ENCODE measurements around the gene HS6ST2. TPM values are rescaled to one million over a fixed set of nuclear protein-coding genes. Genes with fewer than 3 reads are reported as not detected.

HS6ST2 gene
- polyA plus RNA-seq, 1 donor (not counting 4 experiments of a cell fraction or from before 2014, with no cell fraction given): 0.43 TPM

DNA sequence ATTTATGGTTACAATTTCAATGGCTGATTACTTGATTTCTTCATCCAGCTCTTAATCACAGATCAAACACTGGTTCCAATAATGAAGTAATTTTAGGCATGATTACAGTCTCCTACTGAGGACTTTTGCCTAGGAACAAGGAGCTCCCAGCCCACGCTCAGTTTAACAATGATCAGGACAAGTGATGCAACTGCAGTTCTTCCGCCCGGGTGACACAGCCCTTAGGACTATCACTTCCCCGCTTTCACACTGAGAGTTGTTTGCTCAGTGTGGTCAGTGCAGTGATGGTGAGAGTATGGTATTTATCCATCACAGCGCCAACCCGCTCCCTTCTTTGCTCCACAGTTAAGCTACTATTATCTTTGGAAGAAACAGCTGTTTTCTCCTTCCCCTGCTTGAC, 266.4 kb downstream of the HS6ST2 start:
- Histone ChIP-seq H3K79me2 (ENCODE audit: control insufficient read depth, insufficient read depth, low read length) (no peaks in the 10 kb centered on the region), H3K4me1 (ENCODE audit: control insufficient read depth, extremely low read depth, insufficient read depth, low read length) (no peaks in the 10 kb centered on the region), H4K20me1 (ENCODE audit: control insufficient read depth, extremely low read depth, insufficient read depth, low read length) (no peaks in the 10 kb centered on the region), H3K4me2 (ENCODE audit: control insufficient read depth, extremely low read depth, insufficient read depth, low read depth, low read length) (no peak overlapping the region), H3K27ac (ENCODE audit: control insufficient read depth, insufficient read depth, low read length) (no peak overlapping the region), H3K9ac (ENCODE audit: control insufficient read depth, extremely low read depth, insufficient read depth, low read length) (no peak overlapping the region), H3K4me3 (ENCODE audit: control insufficient read depth in 2 of 3, extremely low read depth in 1 of 3, insufficient read depth in 2 of 3, low read depth in 1 of 3, low read length in 3 of 3) (no peak overlapping the region), H3K9me1 (ENCODE audit: control insufficient read depth, extremely low read depth, insufficient read depth, low read length) (no peaks in the 10 kb centered on the region), H3K9me3 (ENCODE audit: control insufficient read depth, low read depth, low read length) (no peaks in the 10 kb centered on the region), H2AFZ (ENCODE audit: control insufficient read depth, low read length) (no peak overlapping the region), H3K36me3 (ENCODE audit: control insufficient read depth in 2 of 2, extremely low read depth in 1 of 2, insufficient read depth in 2 of 2, low read length in 2 of 2) (no peaks in the 10 kb centered on the region), H3K27me3 (ENCODE audit: control insufficient read depth, extremely low read depth, insufficient read depth, low read length) (no peaks in the 10 kb centered on the region)
- dilution Hi-C loops (cut with MboI; ENCODE audit: extremely low pct_ligation_motif_present, low sequenced_read_pairs): no loop called here
- FAIRE-seq (no peak), DNase-seq (ENCODE audit: low read depth, low spot score) (no peak)
- TF ChIP-seq, protein P1, sequence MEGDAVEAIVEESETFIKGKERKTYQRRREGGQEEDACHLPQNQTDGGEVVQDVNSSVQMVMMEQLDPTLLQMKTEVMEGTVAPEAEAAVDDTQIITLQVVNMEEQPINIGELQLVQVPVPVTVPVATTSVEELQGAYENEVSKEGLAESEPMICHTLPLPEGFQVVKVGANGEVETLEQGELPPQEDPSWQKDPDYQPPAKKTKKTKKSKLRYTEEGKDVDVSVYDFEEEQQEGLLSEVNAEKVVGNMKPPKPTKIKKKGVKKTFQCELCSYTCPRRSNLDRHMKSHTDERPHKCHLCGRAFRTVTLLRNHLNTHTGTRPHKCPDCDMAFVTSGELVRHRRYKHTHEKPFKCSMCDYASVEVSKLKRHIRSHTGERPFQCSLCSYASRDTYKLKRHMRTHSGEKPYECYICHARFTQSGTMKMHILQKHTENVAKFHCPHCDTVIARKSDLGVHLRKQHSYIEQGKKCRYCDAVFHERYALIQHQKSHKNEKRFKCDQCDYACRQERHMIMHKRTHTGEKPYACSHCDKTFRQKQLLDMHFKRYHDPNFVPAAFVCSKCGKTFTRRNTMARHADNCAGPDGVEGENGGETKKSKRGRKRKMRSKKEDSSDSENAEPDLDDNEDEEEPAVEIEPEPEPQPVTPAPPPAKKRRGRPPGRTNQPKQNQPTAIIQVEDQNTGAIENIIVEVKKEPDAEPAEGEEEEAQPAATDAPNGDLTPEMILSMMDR (optimal IDR thresholded peaks at IDR 0.05 in 1 of 3, IDR thresholded peaks at IDR 0.05 in 1 of 3, conservative IDR thresholded peaks at IDR 0.05 in 1 of 3; ENCODE audit: extremely low read depth in 1 of 3, insufficient read depth in 2 of 3, low read length in 3 of 3): no peak
- no peak for TF ChIP-seq EZH2 (IDR thresholded peaks at IDR 0.05; ENCODE audit: low read length)

DNA sequence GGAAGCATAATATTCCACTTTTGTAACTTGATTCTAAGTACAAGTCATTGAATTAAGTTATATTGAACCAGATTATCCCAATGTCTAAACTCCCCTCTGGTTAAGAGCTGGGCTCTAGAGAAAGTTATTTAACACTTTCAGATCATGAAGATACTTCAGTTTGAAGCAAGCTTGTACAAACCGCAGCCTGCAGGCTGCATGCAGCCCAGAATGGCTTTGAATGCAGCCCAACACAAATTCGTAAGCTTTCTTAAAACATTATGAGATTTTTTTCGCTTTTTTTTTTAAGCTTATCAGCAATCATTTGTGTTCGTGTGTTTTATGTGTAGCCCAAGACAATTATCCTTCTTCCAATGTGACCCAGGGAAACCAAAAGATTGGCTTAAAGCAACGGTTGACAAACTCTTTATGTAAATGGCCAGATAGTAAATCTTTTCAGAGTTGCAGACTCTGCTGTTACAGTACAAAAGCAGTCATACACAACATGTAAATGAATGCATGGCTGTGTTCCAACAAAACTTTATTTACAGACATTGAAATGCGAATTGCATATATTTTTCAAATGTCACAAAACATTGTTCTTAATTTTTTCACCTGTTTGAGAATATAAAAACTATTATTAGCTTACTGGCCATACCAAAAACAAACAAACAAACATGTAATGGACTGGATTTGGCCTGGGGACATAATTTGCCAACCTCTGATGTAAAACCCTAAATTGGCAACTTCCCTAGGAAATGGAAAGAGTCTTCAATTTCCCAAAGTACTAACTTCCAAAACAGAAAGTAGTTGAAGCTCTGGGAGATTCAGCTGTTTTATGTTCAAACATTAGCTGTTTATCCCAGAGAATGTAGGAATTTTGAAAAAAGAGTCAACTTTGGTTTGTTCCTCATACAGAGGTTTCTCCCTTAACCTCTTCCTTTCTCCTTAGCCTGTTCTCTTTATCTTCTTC, 268.5 kb downstream of the HS6ST2 start:
- no peak for FAIRE-seq
- Histone ChIP-seq H3K27ac (ENCODE audit: control insufficient read depth, insufficient read depth, low read length) (no peak overlapping the region), H3K79me2 (ENCODE audit: control insufficient read depth, insufficient read depth, low read length) (no peaks in the 10 kb centered on the region), H3K9me1 (ENCODE audit: control insufficient read depth, extremely low read depth, insufficient read depth, low read length) (no peaks in the 10 kb centered on the region), H2AFZ (ENCODE audit: control insufficient read depth, low read length) (no peak overlapping the region), H3K9ac (ENCODE audit: control insufficient read depth, extremely low read depth, insufficient read depth, low read length) (no peak overlapping the region), H3K27me3 (ENCODE audit: control insufficient read depth, extremely low read depth, insufficient read depth, low read length) (no peaks in the 10 kb centered on the region), H3K36me3 (ENCODE audit: control insufficient read depth in 2 of 2, extremely low read depth in 1 of 2, insufficient read depth in 2 of 2, low read length in 2 of 2) (no peaks in the 10 kb centered on the region), H3K4me1 (ENCODE audit: control insufficient read depth, extremely low read depth, insufficient read depth, low read length) (no peaks in the 10 kb centered on the region), H4K20me1 (ENCODE audit: control insufficient read depth, extremely low read depth, insufficient read depth, low read length) (no peaks in the 10 kb centered on the region), H3K4me3 (ENCODE audit: control insufficient read depth in 2 of 3, extremely low read depth in 1 of 3, insufficient read depth in 2 of 3, low read depth in 1 of 3, low read length in 3 of 3) (no peak overlapping the region), H3K4me2 (ENCODE audit: control insufficient read depth, extremely low read depth, insufficient read depth, low read depth, low read length) (no peak overlapping the region), H3K9me3 (ENCODE audit: control insufficient read depth, low read depth, low read length) (no peaks in the 10 kb centered on the region)
- TF ChIP-seq, protein P1 (optimal IDR thresholded peaks at IDR 0.05 in 1 of 3, IDR thresholded peaks at IDR 0.05 in 1 of 3, conservative IDR thresholded peaks at IDR 0.05 in 1 of 3; ENCODE audit: extremely low read depth in 1 of 3, insufficient read depth in 2 of 3, low read length in 3 of 3): no peak
- TF ChIP-seq EZH2 (IDR thresholded peaks at IDR 0.05; ENCODE audit: low read length): no peak
- dilution Hi-C loops (cut with MboI; ENCODE audit: extremely low pct_ligation_motif_present, low sequenced_read_pairs): no loop called here
- no peak for DNase-seq (ENCODE audit: low read depth, low spot score)
